Measurements from ENCODE around the gene TFF1.

TFF1 gene

GRCh38 chr21:42366292-42367010, at the start of gene TFF1:
Gene TFF1 (minus strand): TSS chr21:42366535. CDS start chr21:42366495, 40 bp downstream.
- H3K79me2 ChIP-seq (ENCODE audit: insufficient read depth, low read length): no peaks in the 10 kb centered on the region
- H3F3A ChIP-seq (ENCODE audit: low read depth): no peaks in the 10 kb centered on the region
- no peaks in the 10 kb centered on the region for H3K36me3 ChIP-seq (ENCODE audit: insufficient read depth, low read length)
- H2AFZ ChIP-seq (ENCODE audit: low read length): no peak within 1 kb of the TSS
- H3K4me1 ChIP-seq (ENCODE audit: insufficient read depth, low read length, poor library complexity, severe bottlenecking): peaks cover 25% of the 10 kb centered on the region
- H4K20me1 ChIP-seq (ENCODE audit: insufficient read depth, low read length, poor library complexity, severe bottlenecking): no peaks in the 10 kb centered on the region
- no peaks in the 10 kb centered on the region for H3K27me3 ChIP-seq (ENCODE audit: insufficient read depth, low read length, poor library complexity, severe bottlenecking)
- no peak for TF ChIP-seq EZH2phosphoT487 (IDR thresholded peaks at IDR 0.05; ENCODE audit: borderline replicate concordance)
- TF ChIP-seq, protein P1, sequence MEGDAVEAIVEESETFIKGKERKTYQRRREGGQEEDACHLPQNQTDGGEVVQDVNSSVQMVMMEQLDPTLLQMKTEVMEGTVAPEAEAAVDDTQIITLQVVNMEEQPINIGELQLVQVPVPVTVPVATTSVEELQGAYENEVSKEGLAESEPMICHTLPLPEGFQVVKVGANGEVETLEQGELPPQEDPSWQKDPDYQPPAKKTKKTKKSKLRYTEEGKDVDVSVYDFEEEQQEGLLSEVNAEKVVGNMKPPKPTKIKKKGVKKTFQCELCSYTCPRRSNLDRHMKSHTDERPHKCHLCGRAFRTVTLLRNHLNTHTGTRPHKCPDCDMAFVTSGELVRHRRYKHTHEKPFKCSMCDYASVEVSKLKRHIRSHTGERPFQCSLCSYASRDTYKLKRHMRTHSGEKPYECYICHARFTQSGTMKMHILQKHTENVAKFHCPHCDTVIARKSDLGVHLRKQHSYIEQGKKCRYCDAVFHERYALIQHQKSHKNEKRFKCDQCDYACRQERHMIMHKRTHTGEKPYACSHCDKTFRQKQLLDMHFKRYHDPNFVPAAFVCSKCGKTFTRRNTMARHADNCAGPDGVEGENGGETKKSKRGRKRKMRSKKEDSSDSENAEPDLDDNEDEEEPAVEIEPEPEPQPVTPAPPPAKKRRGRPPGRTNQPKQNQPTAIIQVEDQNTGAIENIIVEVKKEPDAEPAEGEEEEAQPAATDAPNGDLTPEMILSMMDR (conservative IDR thresholded peaks at IDR 0.05; ENCODE audit: low read length): no peak
- no peak within 1 kb of the TSS for H3K4me3 ChIP-seq (ENCODE audit: low read length, poor library complexity, severe bottlenecking)
- H3K9me3 ChIP-seq (ENCODE audit: insufficient read depth, low read depth, low read length): no peaks in the 10 kb centered on the region
- no peak within 1 kb of the TSS for H3K4me2 ChIP-seq (ENCODE audit: low read depth, low read length, poor library complexity, severe bottlenecking)
- no peak within 1 kb of the TSS for H3K9ac ChIP-seq (ENCODE audit: low read depth, low read length, poor library complexity, severe bottlenecking)
- no peaks in the 10 kb centered on the region for H3K9me2 ChIP-seq (replicated peaks; ENCODE audit: low read depth, low read length)

DNA sequence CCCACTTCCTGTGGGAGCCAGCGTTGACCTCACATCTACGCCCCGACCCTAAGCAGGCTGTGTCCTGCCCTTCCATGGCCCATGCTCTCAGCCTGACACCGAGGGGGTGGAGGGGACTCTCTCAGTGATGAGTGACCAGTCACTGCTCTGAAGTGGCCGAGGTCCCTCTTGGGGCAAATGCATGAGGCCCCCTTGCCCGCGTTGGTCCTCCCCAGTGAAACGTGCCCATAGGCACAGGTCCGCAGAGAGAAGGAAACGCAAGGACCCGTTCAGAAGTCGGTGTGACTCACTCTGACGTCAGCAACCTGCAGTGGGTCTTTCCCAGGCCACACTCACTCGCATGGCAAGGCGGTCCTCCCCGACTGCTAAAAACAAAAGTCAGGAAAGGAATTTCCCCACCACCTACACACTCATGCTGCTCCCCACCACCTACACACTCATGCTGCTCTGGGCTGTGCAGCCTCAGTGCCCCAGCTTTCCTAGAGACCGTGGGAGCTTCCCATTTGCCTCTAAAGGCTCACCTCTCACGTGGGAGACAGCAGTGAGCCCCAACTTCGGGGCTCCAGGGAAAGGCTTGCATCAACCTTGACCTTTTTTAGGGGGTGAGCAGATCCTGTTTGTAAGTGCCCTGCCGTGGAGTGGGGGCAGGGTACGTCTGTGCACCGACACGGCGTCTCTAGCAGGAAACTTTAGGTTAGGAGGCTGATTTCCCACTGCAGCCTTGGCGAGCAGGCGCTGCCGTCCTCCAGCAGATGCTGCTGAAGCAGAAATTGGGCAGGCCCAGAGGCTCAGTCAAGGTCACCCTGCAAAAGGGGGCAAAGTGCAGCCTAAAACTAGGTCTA, 48.8 kb upstream of the TFF1 start:
- Histone ChIP-seq H3K9ac (ENCODE audit: low read depth, low read length, poor library complexity, severe bottlenecking) (peak overlapping the region; percentile 45), H3K4me2 (ENCODE audit: low read depth, low read length, poor library complexity, severe bottlenecking) (peak overlapping the region; percentile 45), H3K79me2 (ENCODE audit: insufficient read depth, low read length) (no peaks in the 10 kb centered on the region), H3K9me3 (ENCODE audit: insufficient read depth, low read depth, low read length) (peaks cover 5% of the 10 kb centered on the region; the same call in 1 of the 2 replicates), H2AFZ (ENCODE audit: low read length) (no peak overlapping the region), H3K9me2 (replicated peaks; ENCODE audit: low read depth, low read length) (no peaks in the 10 kb centered on the region), H4K20me1 (ENCODE audit: insufficient read depth, low read length, poor library complexity, severe bottlenecking) (no peaks in the 10 kb centered on the region), H3K4me3 (ENCODE audit: low read length, poor library complexity, severe bottlenecking) (no peak overlapping the region), H3K36me3 (ENCODE audit: insufficient read depth, low read length) (peaks cover 30% of the 10 kb centered on the region; the same call in 1 of the 2 replicates), H3F3A (ENCODE audit: low read depth) (no peaks in the 10 kb centered on the region), H3K4me1 (ENCODE audit: insufficient read depth, low read length, poor library complexity, severe bottlenecking) (peaks cover 26% of the 10 kb centered on the region), H3K27me3 (ENCODE audit: insufficient read depth, low read length, poor library complexity, severe bottlenecking) (no peaks in the 10 kb centered on the region)
- TF ChIP-seq, protein P1 (conservative IDR thresholded peaks at IDR 0.05; ENCODE audit: low read length): no peak
- TF ChIP-seq EZH2phosphoT487 (IDR thresholded peaks at IDR 0.05; ENCODE audit: borderline replicate concordance): no peak

GRCh38 chr21:42414553-42414927, 48.2 kb upstream of the TFF1 start:
- TF ChIP-seq, protein P1 (conservative IDR thresholded peaks at IDR 0.05; ENCODE audit: low read length): no peak
- TF ChIP-seq EZH2phosphoT487 (IDR thresholded peaks at IDR 0.05; ENCODE audit: borderline replicate concordance): no peak
- peaks cover 26% of the 10 kb centered on the region for H3K4me1 ChIP-seq (ENCODE audit: insufficient read depth, low read length, poor library complexity, severe bottlenecking)
- no peak overlapping the region for H3K4me3 ChIP-seq (ENCODE audit: low read length, poor library complexity, severe bottlenecking)
- no peaks in the 10 kb centered on the region for H4K20me1 ChIP-seq (ENCODE audit: insufficient read depth, low read length, poor library complexity, severe bottlenecking)
- H3K36me3 ChIP-seq (ENCODE audit: insufficient read depth, low read length): peaks cover 29% of the 10 kb centered on the region; the same call in 1 of the 2 replicates
- H3K79me2 ChIP-seq (ENCODE audit: insufficient read depth, low read length): peaks cover 2% of the 10 kb centered on the region; the same call in 1 of the 2 replicates
- no peak overlapping the region for H3K4me2 ChIP-seq (ENCODE audit: low read depth, low read length, poor library complexity, severe bottlenecking)
- H3K9me3 ChIP-seq (ENCODE audit: insufficient read depth, low read depth, low read length): peaks cover 4% of the 10 kb centered on the region; the same call in 1 of the 2 replicates
- H3K9ac ChIP-seq (ENCODE audit: low read depth, low read length, poor library complexity, severe bottlenecking): no peak overlapping the region
- H3K9me2 ChIP-seq (replicated peaks; ENCODE audit: low read depth, low read length): no peaks in the 10 kb centered on the region
- no peaks in the 10 kb centered on the region for H3K27me3 ChIP-seq (ENCODE audit: insufficient read depth, low read length, poor library complexity, severe bottlenecking)
- H3F3A ChIP-seq (ENCODE audit: low read depth): no peaks in the 10 kb centered on the region
- H2AFZ ChIP-seq (ENCODE audit: low read length): no peak overlapping the region

All from Loucy (cell line).